DMS53 treated with DMSO at 0.1 percent for 48 hours (cell line): ENCODE data around the gene SORCS2.

ENCODE experiments used
- DNase-seq: peaks from one replicate; lab custom pipeline; 2025; ENCODE audit not compliant: unreplicated experiment; lab: John Stamatoyannopoulos, UW

SORCS2 gene

GRCh38 chr4:7515390-7515902, 323.1 kb downstream of the SORCS2 start:
- DNase-seq, result no peak

- no peak for DNase-seq
Observed at GRCh38 chr4:7516096-7516772, 323.9 kb downstream of the SORCS2 start.

- DNase-seq, result no peak
Observed at GRCh38 chr4:7516773-7517144, 324.4 kb downstream of the SORCS2 start.

GRCh38 chr4:7518871-7519637, 326.7 kb downstream of the SORCS2 start:
- no peak for DNase-seq

- no peak for DNase-seq
Observed at GRCh38 chr4:7519638-7520376, 327.5 kb downstream of the SORCS2 start.

- DNase-seq, result no peak
Observed at GRCh38 chr4:7521666-7522065, 329.3 kb downstream of the SORCS2 start.

- no peak for DNase-seq
Observed at GRCh38 chr4:7522452-7523220, 330.3 kb downstream of the SORCS2 start.

- DNase-seq, result no peak
Observed at GRCh38 chr4:7523526-7523925, 331.2 kb downstream of the SORCS2 start.

GRCh38 chr4:7524064-7524682, 331.8 kb downstream of the SORCS2 start:
- DNase-seq, result no peak

- DNase-seq, result no peak
Observed at GRCh38 chr4:7524843-7525242, 332.5 kb downstream of the SORCS2 start.

- DNase-seq, result no peak
Observed at GRCh38 chr4:7526491-7526890, 334.2 kb downstream of the SORCS2 start.

GRCh38 chr4:7526929-7527535, 334.7 kb downstream of the SORCS2 start:
- DNase-seq, result no peak

- no peak for DNase-seq
Observed at GRCh38 chr4:7529368-7530080, 337.2 kb downstream of the SORCS2 start.

GRCh38 chr4:7530082-7530481, 337.7 kb downstream of the SORCS2 start:
- no peak for DNase-seq

GRCh38 chr4:7530932-7531639, 338.7 kb downstream of the SORCS2 start:
- no peak for DNase-seq

GRCh38 chr4:7531640-7531994, 339.3 kb downstream of the SORCS2 start:
- no peak for DNase-seq

- no peak for DNase-seq
Observed at GRCh38 chr4:7532043-7532442, 339.7 kb downstream of the SORCS2 start.

GRCh38 chr4:7533267-7533666, 340.9 kb downstream of the SORCS2 start:
- DNase-seq, result no peak

- DNase-seq, result no peak
Observed at GRCh38 chr4:7535094-7535493, 342.8 kb downstream of the SORCS2 start.
